OCI-LY3 (cell line): Measurements from ENCODE around the gene ABHD15.
A peak's percentile ranks its signal among the peaks of the same experiment; 100 is the strongest.

Source experiments
- H2AFZ ChIP-seq: fragments of 200-600, 300-600 bp; shearing (Covaris generic); 2 replicates; pipeline ENCODE4 v1.6.0; 2014; ENCODE audit warnings: antibody characterized with exemption, low read depth, low read length
- H3K27ac ChIP-seq: fragments of 200-600, 300-600 bp; sonication (generic); 2 replicates; pipeline ENCODE4 v1.5.1; 2014; ENCODE audit warnings: mild to moderate bottlenecking, low read length, moderate library complexity, mixed read lengths
- H3K27me3 ChIP-seq: fragments of 200-600, 300-600 bp; sonication (generic); 2 replicates; pipeline ENCODE4 v1.6.1; 2014; ENCODE audit warnings: low read depth, low read length, mixed read lengths
- H3K36me3 ChIP-seq: fragments of 200-600, 300-600 bp; sonication (generic); replicated peaks from 2 replicates; pipeline ENCODE3; 2014; ENCODE audit warnings: low read depth, low read length, mixed read lengths
- H3K4me1 ChIP-seq: fragments of 300-600, 200-600 bp; sonication (generic); 2 replicates; pipeline ENCODE4 v1.6.1; 2014; ENCODE audit warnings: low read length, mixed read lengths
- H3K4me2 ChIP-seq: fragments of 200-600, 300-600 bp; sonication (generic); 2 replicates; pipeline ENCODE4 v1.6.1; 2014; ENCODE audit warnings: low read length, mixed read lengths
- H3K4me3 ChIP-seq: fragments of 300-600, 200-600 bp; sonication (generic); 2 replicates; pipeline ENCODE4 v1.5.1; 2014; ENCODE audit warnings: antibody characterized with exemption, mild to moderate bottlenecking, low read length, moderate library complexity
- H3K79me2 ChIP-seq: fragments of 300-600, 200-600 bp; shearing (Covaris generic); 2 replicates; pipeline ENCODE4 v1.6.1; 2014; ENCODE audit warnings: mild to moderate bottlenecking, low read length, mixed read lengths
- H3K9ac ChIP-seq: fragments of 300-600, 200-600 bp; shearing (Covaris generic); 2 replicates; pipeline ENCODE4 v1.6.0; 2014; ENCODE audit warnings: mild to moderate bottlenecking, low read length, moderate library complexity
- H3K9me3 ChIP-seq: fragments of 200-600, 300-600 bp; shearing (Covaris generic); 2 replicates; pipeline ENCODE4 v1.6.1; 2014; ENCODE audit warnings: low read length, mixed read lengths; ENCODE audit not compliant: insufficient read depth
- H4K20me1 ChIP-seq: fragments of 200-600, 300-600 bp; sonication (generic); 2 replicates; pipeline ENCODE4 v1.6.1; 2016; ENCODE audit warnings: low read length, mixed read lengths; ENCODE audit not compliant: insufficient read depth
- EZH2phosphoT487 ChIP-seq: fragments of 200-600 bp; shearing (Covaris generic); IDR thresholded peaks from 2 replicates; pipeline ENCODE4 v1.6.1; 2018; ENCODE audit warnings: antibody characterized with exemption, mixed run types, low read depth
- TF ChIP-seq, protein P1 (sequence below): fragments of 200-600, 300-600 bp; sonication (generic); IDR thresholded peaks from 2 replicates; pipeline ENCODE4 v1.5.1; 2014; ENCODE audit warnings: antibody characterized with exemption, low read length, low read depth

Gene ABHD15

DNA sequence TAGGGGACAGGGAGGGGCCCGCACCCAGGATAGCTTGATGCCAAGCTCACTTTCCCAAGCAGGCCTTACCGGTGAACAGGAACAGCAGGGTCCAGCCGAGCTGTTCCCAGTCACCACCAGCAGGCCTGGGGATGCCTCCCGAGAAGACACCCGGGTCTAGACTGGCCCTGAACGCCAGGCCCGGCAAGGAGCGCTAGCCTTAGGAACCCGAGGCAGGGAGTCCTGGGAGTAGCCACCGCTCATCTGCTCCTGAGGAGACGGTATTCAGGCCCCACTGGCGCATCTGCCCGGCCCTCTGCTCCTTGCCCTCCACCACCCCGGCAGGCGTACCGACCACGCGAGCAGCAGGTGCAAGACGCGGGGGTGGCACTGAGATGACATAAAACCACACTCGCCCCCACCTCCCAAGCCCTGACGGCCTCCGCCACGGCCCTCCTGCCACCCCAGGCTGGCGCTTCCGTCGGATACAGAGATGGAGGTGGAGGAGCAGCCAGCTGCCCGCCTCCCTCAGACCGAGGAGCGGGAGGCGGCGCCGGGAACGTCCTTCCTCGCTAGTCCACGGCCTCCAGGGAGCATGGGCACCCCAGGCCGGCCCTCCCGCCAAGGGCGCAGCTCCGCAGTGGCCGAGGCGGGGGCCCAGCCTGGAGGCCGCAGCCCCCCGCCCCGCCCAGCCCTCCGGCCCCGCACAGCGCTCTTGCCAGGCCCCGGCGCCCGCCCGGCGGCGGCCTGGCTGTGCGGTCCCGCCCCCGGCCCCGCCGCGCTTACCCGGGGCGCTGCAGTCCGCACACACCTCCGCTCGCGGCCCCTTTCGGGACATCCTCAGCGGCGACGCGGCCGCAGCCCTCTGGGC lies 21.9 kb upstream of the ABHD15 start:
- Histone ChIP-seq H3K9ac (peak overlapping the region; percentile 76), H3K79me2 (peaks cover 65% of the 10 kb centered on the region), H4K20me1 (peaks cover 23% of the 10 kb centered on the region), H2AFZ (no peak overlapping the region), H3K36me3 (peaks cover 2% of the 10 kb centered on the region), H3K4me3 (peak overlapping the region; percentile 86), H3K9me3 (no peaks in the 10 kb centered on the region), H3K27me3 (no peaks in the 10 kb centered on the region), H3K4me2 (peak overlapping the region; percentile 99), H3K27ac (no peak overlapping the region; the same call in 1 of the 2 replicates), H3K4me1 (peaks cover 47% of the 10 kb centered on the region)
- TF ChIP-seq, protein P1, sequence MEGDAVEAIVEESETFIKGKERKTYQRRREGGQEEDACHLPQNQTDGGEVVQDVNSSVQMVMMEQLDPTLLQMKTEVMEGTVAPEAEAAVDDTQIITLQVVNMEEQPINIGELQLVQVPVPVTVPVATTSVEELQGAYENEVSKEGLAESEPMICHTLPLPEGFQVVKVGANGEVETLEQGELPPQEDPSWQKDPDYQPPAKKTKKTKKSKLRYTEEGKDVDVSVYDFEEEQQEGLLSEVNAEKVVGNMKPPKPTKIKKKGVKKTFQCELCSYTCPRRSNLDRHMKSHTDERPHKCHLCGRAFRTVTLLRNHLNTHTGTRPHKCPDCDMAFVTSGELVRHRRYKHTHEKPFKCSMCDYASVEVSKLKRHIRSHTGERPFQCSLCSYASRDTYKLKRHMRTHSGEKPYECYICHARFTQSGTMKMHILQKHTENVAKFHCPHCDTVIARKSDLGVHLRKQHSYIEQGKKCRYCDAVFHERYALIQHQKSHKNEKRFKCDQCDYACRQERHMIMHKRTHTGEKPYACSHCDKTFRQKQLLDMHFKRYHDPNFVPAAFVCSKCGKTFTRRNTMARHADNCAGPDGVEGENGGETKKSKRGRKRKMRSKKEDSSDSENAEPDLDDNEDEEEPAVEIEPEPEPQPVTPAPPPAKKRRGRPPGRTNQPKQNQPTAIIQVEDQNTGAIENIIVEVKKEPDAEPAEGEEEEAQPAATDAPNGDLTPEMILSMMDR: no peak
- TF ChIP-seq EZH2phosphoT487: no peak

DNA sequence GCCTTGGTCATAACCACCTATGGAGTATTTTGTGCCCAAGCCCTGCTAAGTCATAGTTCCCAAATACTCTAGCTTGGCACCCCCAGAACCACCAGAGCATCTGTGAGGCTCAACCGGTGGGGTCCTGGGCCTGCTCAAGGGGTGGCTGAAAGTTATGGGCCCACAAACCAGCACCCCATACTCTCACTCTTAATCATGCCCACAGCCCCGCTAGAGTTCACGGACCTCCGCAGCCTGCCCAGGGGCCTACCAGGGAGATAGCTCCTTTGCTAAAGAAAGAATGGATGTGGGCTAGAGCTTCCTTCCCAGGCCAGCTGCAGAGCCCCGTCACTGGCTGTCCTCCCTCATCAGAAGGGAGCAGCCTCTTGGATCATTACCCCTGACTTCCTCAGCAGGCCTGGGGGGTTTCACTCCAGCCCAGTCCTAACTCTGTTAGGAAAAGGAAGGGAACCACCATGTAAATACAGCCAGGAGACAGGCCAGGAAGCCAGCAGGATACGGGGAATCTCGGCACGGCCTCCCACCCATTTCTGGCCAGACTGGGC lies 21.3 kb upstream of the ABHD15 start:
- H3K27me3 ChIP-seq: no peaks in the 10 kb centered on the region
- H2AFZ ChIP-seq: no peak overlapping the region
- peak overlapping the region; percentile 99 for H3K4me2 ChIP-seq
- peaks cover 23% of the 10 kb centered on the region for H4K20me1 ChIP-seq
- H3K9ac ChIP-seq: peak overlapping the region; percentile 76
- peaks cover 8% of the 10 kb centered on the region for H3K36me3 ChIP-seq
- no peak overlapping the region for H3K27ac ChIP-seq
- peaks cover 68% of the 10 kb centered on the region for H3K79me2 ChIP-seq
- H3K4me3 ChIP-seq: peak overlapping the region; percentile 86
- H3K4me1 ChIP-seq: peaks cover 47% of the 10 kb centered on the region
- no peaks in the 10 kb centered on the region for H3K9me3 ChIP-seq
- TF ChIP-seq EZH2phosphoT487: no peak
- TF ChIP-seq, protein P1: no peak

DNA sequence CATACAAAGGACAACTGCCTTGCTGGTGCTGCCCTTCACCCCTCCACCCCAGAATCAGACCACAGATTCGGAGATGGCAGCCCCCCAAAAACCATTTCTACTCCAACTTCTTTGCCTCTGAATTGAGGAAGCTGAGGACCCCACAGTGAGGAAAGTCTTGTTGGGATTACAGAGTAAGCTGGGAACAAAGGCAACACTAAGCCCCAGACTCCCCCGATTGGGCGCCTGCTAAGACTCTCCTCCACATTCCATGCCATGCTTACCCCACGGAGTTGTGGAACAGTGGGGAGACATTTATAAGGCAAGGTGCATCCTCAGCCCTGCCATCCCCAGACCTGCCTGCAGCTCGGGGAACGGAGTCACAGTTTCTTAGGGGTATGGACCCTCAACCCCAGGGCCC lies 20.8 kb upstream of the ABHD15 start:
- H3K27ac ChIP-seq: no peak overlapping the region
- H4K20me1 ChIP-seq: peaks cover 23% of the 10 kb centered on the region
- H3K27me3 ChIP-seq: no peaks in the 10 kb centered on the region
- peaks cover 45% of the 10 kb centered on the region for H3K4me1 ChIP-seq
- no peak overlapping the region for H2AFZ ChIP-seq
- no peaks in the 10 kb centered on the region for H3K9me3 ChIP-seq
- TF ChIP-seq, protein P1: no peak
- no peak for TF ChIP-seq EZH2phosphoT487
- peaks cover 70% of the 10 kb centered on the region for H3K79me2 ChIP-seq
- peak overlapping the region; percentile 76 for H3K9ac ChIP-seq
- peak overlapping the region; percentile 99 for H3K4me2 ChIP-seq
- H3K36me3 ChIP-seq: peaks cover 13% of the 10 kb centered on the region
- H3K4me3 ChIP-seq: peak overlapping the region; percentile 86

DNA sequence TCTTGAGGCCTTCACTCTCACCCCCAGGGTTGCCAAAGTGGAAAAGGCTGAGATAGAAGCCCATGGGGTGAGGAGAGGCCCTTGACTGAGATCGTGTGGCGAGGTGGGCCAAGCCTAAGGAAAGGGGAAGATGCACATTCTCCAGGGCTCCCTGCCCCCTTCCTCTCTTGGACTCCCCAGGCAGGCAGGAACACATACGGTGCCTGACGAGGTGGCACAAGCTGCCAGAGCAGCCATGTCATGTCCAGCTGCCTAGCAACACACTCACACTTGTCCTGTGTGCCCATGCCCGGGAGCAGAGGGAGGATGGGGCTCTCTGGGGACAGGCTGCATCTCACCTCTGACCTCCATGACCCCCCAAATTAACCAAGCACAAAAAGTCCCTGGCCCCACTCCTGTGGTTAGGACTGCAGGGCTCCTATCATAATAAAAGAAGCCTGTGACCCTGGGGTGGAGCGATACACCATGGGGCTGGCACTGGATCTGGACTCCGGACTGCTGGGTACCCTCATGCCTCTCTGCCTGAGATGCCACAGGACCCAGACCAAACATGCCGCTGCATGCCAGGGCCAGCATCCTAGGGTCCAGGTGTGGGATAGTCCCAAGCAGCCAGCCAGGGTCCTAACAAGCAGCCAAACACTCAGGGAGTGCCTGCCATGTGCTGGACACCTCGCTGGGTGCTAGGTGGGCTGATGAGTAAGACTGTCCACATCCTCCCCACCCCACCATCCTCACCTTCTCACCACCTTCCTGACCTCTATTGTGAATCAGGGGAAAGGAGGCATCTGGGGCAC lies 20.0 kb upstream of the ABHD15 start:
- peaks cover 21% of the 10 kb centered on the region for H3K36me3 ChIP-seq
- H3K4me2 ChIP-seq: peak overlapping the region; percentile 99; the same call in 1 of the 2 replicates
- H3K27me3 ChIP-seq: no peaks in the 10 kb centered on the region
- no peak overlapping the region for H3K9ac ChIP-seq
- no peak overlapping the region for H2AFZ ChIP-seq
- TF ChIP-seq EZH2phosphoT487: no peak
- TF ChIP-seq, protein P1: no peak
- H3K27ac ChIP-seq: no peak overlapping the region
- H3K9me3 ChIP-seq: no peaks in the 10 kb centered on the region
- H3K4me1 ChIP-seq: peaks cover 38% of the 10 kb centered on the region
- H3K79me2 ChIP-seq: peaks cover 70% of the 10 kb centered on the region
- H4K20me1 ChIP-seq: peaks cover 23% of the 10 kb centered on the region
- no peak overlapping the region for H3K4me3 ChIP-seq
